GM12801 (cell line): ENCODE measurements around the gene PARD3.

ENCODE experiments used
- CTCF ChIP-seq: IDR thresholded peaks from one replicate; pipeline ENCODE4 v1.5.1; 2011; ENCODE audit warnings: control low read depth; ENCODE audit not compliant: insufficient read length; ENCODE audit errors: extremely low read depth

PARD3 gene

GRCh38 chr10:34522546-34522945 lies 292.6 kb downstream of the PARD3 start:
- no peak for TF ChIP-seq CTCF

GRCh38 chr10:34520510-34520909 lies 294.6 kb downstream of the PARD3 start:
- TF ChIP-seq CTCF, result no peak

- no peak for TF ChIP-seq CTCF
Measured at GRCh38 chr10:34520084-34520483, 295.0 kb downstream of the PARD3 start.

- TF ChIP-seq CTCF, result no peak
Measured at GRCh38 chr10:34514290-34514689, 300.8 kb downstream of the PARD3 start.

GRCh38 chr10:34513636-34514035 lies 301.5 kb downstream of the PARD3 start:
- no peak for TF ChIP-seq CTCF

- TF ChIP-seq CTCF, result no peak
Measured at GRCh38 chr10:34507217-34507616, 307.9 kb downstream of the PARD3 start.

GRCh38 chr10:34506786-34507185 lies 308.3 kb downstream of the PARD3 start:
- TF ChIP-seq CTCF, result no peak

GRCh38 chr10:34505338-34505737 lies 309.8 kb downstream of the PARD3 start:
- TF ChIP-seq CTCF, result no peak
